H1 (cell line): ENCODE data around the gene PPP1R9A. TPM values are rescaled to one million over a fixed set of nuclear protein-coding genes. Genes with fewer than 3 reads are reported as not detected.

Experiments used
- ASH2L ChIP-seq: fragments of 200-600, 300-600 bp; sonication (generic); IDR thresholded peaks from one replicate; pipeline ENCODE4 v1.7.1; 2017; ENCODE audit warnings: low read length
- EGR1 ChIP-seq: IDR thresholded peaks from 2 replicates; pipeline ENCODE4 v1.6.1; 2011; ENCODE audit warnings: low read depth, low read length, borderline replicate concordance
- GTF2F1 ChIP-seq: IDR thresholded peaks from 2 replicates; pipeline ENCODE4 v1.6.1; 2012; ENCODE audit warnings: low read depth, low read length, improper control_type of control experiment, borderline replicate concordance
- HDAC2 ChIP-seq, 2 experiments: fragments of 300-600 bp in 1 of 2; sonication (generic) in 1 of 2; IDR thresholded peaks; 2 replicates each; pipeline ENCODE4 v1.6.1; 2011 to 2012; ENCODE audit warnings: low read depth in 2 of 2, low read length in 2 of 2, mild to moderate bottlenecking in 2 of 2, moderate library complexity in 2 of 2, borderline replicate concordance in 1 of 2, inconsistent platforms in 1 of 2
- SIN3A ChIP-seq, 2 experiments: IDR thresholded peaks in 1 of 2; conservative IDR thresholded peaks in 1 of 2; 2 replicates each; pipeline ENCODE4 v1.6.1; 2011 to 2012; ENCODE audit warnings: low read length in 2 of 2, improper control_type of control experiment in 1 of 2, low read depth in 1 of 2, mild to moderate bottlenecking in 1 of 2
- SIRT6 ChIP-seq: IDR thresholded peaks from one replicate; pipeline ENCODE4 v1.7.1; 2012; ENCODE audit warnings: low read length, inconsistent platforms
- SRF ChIP-seq: IDR thresholded peaks from 2 replicates; pipeline ENCODE4 v1.6.1; 2011; ENCODE audit warnings: mild to moderate bottlenecking, low read depth, low read length, moderate library complexity
- TAF7 ChIP-seq: optimal IDR thresholded peaks from 2 replicates; pipeline ENCODE3; 2011; ENCODE audit warnings: low read depth, mild to moderate bottlenecking, inconsistent platforms, low read length, moderate library complexity, borderline replicate concordance
- polyA plus RNA-seq, 7 experiments: library from polyadenylated mRNA; depleted of rRNA in 3 of 7; stranded (reverse) in 5 of 7; unstranded in 2 of 7; fragments of >200 nt in 5 of 7; fragments of 200-250 nt in 2 of 7; gene quantifications; 1 replicate in 5 of 7; 2 replicates in 1 of 7; 4 replicates in 1 of 7; pipeline versions ENCODE4 v1.2.1 to v1.2.3, GENCODE V29; 2011 to 2013; ENCODE audit warnings: missing spikeins in 2 of 7, mixed read lengths in 2 of 7
- total RNA-seq: library from RNA; stranded (reverse); fragmentation: NEBNext Ultra II Directional; extraction: Animal tissue kit (Norgen Biotek cat#: 25700); gene quantifications from 2 replicates; pipeline ENCODE4 v1.2.1, GENCODE V29; 2021

The PPP1R9A gene
- total and polyA plus RNA-seq, 2 of the 8 experiments (the other 6 are each of a cell fraction or from before 2014, with no cell fraction given), result 3.0 to 20.3 TPM

- no peak for TF ChIP-seq SRF
- no peak for TF ChIP-seq SIN3A (conservative IDR thresholded peaks at IDR 0.05 in 1 of 2, IDR thresholded peaks at IDR 0.05 in 1 of 2; ENCODE audit: low read depth in 1 of 2, low read length in 2 of 2)
- TF ChIP-seq GTF2F1, result no peak
- no peak for TF ChIP-seq HDAC2 (IDR thresholded peaks at IDR 0.05; ENCODE audit: borderline replicate concordance in 1 of 2, low read depth in 2 of 2, low read length in 2 of 2)
- TF ChIP-seq EGR1, result no peak
- no peak for TF ChIP-seq SIRT6
- TF ChIP-seq TAF7, result no peak
- TF ChIP-seq ASH2L, result no peak
Measured at GRCh38 chr7:95095966-95096540, 188.7 kb downstream of the PPP1R9A start (continued).
